ENCODE data around the gene GAGE1.
"Not testable (repeated sequence)": the region's sequence is repeated elsewhere in the genome, so short reads cannot be mapped to it uniquely, and the experiment has no call there.

GAGE1 gene

DNA sequence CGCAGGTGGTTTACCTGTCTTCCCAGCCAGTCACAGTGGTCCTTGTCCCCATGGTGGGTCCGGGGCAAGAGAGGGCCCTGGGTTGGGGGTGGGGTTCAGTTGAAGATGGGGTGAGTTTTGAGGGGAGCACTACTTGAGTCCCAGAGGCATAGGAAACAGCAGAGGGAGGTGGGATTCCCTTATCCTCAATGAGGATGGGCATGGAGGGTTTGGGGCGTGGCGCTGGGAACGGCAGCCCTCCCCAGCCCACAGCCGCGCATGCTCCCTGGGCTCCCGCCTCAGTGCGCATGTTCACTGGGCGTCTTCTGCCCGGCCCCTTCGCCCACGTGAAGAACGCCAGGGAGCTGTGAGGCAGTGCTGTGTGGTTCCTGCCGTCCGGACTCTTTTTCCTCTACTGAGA, at the start of gene GAGE1:
TSS of gene GAGE1 (plus strand) at position 301 of the 400 bp plus-strand sequence. CDS start 1,155 bp downstream, outside the sequence.
- not testable (repeated sequence) for DNase-seq (ENCODE audit: low read depth)

DNA sequence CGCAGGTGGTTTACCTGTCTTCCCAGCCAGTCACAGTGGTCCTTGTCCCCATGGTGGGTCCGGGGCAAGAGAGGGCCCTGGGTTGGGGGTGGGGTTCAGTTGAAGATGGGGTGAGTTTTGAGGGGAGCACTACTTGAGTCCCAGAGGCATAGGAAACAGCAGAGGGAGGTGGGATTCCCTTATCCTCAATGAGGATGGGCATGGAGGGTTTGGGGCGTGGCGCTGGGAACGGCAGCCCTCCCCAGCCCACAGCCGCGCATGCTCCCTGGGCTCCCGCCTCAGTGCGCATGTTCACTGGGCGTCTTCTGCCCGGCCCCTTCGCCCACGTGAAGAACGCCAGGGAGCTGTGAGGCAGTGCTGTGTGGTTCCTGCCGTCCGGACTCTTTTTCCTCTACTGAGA, 47.8 kb upstream of the GAGE1 start, which contains the start of gene GAGE12E:
TSS of gene GAGE12E (plus strand) at position 301 of the 400 bp plus-strand sequence. CDS start 1,155 bp downstream, outside the sequence.
- not testable (repeated sequence) for DNase-seq (ENCODE audit: low read depth)

DNA sequence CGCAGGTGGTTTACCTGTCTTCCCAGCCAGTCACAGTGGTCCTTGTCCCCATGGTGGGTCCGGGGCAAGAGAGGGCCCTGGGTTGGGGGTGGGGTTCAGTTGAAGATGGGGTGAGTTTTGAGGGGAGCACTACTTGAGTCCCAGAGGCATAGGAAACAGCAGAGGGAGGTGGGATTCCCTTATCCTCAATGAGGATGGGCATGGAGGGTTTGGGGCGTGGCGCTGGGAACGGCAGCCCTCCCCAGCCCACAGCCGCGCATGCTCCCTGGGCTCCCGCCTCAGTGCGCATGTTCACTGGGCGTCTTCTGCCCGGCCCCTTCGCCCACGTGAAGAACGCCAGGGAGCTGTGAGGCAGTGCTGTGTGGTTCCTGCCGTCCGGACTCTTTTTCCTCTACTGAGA, 38.3 kb upstream of the GAGE1 start, which contains the start of gene GAGE12F:
TSS of gene GAGE12F (plus strand) at position 301 of the 400 bp plus-strand sequence. CDS start 1,155 bp downstream, outside the sequence.
- DNase-seq (ENCODE audit: low read depth): not testable (repeated sequence)

GRCh38 chrX:49568728-49569127, 30.1 kb upstream of the GAGE1 start:
- DNase-seq (ENCODE audit: low read depth): not testable (repeated sequence)

GRCh38 chrX:49569152-49569551, 29.7 kb upstream of the GAGE1 start:
- DNase-seq (ENCODE audit: low read depth): not testable (repeated sequence)

GRCh38 chrX:49570100-49570499, 28.7 kb upstream of the GAGE1 start, which contains the start of gene GAGE12G:
Gene GAGE12G, plus strand, starts transcription at chrX:49570400. Its CDS starts 1,155 bp downstream, at chrX:49571555.
- DNase-seq (ENCODE audit: low read depth): not testable (repeated sequence)

- DNase-seq (ENCODE audit: low read depth): not testable (repeated sequence)
Observed at GRCh38 chrX:49579649-49580048, 19.2 kb upstream of the GAGE1 start, which contains the start of gene GAGE12H. Gene GAGE12H, plus strand, starts transcription at chrX:49579949. Its CDS starts 1,155 bp downstream, at chrX:49581104.

DNA sequence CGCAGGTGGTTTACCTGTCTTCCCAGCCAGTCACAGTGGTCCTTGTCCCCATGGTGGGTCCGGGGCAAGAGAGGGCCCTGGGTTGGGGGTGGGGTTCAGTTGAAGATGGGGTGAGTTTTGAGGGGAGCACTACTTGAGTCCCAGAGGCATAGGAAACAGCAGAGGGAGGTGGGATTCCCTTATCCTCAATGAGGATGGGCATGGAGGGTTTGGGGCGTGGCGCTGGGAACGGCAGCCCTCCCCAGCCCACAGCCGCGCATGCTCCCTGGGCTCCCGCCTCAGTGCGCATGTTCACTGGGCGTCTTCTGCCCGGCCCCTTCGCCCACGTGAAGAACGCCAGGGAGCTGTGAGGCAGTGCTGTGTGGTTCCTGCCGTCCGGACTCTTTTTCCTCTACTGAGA, 9.6 kb upstream of the GAGE1 start, which contains the start of gene GAGE2A:
TSS of gene GAGE2A (plus strand) at position 301 of the 400 bp plus-strand sequence. CDS start 1,155 bp downstream, outside the sequence.
- DNase-seq (ENCODE audit: low read depth): not testable (repeated sequence)

GRCh38 chrX:49589769-49590478, 8.9 kb upstream of the GAGE1 start:
- DNase-seq (ENCODE audit: low read depth): not testable (repeated sequence)

DNA sequence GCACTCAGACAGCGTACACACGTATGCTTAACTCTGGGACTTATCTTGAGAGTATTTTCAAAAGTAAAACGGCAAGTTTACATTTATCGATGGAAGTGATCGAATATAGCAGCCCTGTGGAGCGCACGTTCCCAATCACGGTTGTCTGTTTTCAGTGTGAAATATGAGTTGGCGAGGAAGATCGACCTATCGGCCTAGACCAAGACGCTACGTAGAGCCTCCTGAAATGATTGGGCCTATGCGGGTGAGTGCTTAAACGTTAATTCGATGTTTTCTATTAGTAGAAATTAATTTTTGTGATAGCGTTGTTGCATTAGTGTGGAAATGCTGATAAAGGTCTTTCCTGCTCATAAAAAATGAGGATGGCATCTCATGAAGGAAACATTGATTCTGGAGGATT, 8.3 kb upstream of the GAGE1 start:
- not testable (repeated sequence) for DNase-seq (ENCODE audit: low read depth)

- DNase-seq (ENCODE audit: low read depth): no peak
Observed at GRCh38 chrX:49610718-49611310, 12.0 kb downstream of the GAGE1 start.

DNA sequence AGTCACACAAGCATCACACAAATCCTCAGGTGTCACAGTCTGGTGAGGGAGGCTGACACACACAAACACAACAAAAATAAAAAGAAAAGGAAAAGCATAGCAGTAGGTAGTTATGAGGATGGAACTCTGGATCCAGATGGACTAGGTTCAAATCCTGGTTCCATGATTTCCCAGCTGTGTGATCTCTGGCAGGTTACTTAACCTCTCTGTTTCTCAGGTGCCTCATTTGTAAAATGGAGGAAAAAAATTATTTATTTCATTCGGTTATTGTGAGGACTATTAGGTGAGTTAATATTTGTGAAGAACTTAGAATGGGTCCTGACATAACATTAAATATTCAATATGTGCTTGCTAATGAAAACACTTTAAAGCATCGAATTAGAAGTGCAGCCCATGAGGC, 19.8 kb downstream of the GAGE1 start:
- DNase-seq (ENCODE audit: low read depth): no peak

GRCh38 chrX:49627086-49627777, 28.4 kb downstream of the GAGE1 start:
- peak; percentile 7 for DNase-seq (ENCODE audit: low read depth)

GRCh38 chrX:49644991-49645637, 46.3 kb downstream of the GAGE1 start:
- DNase-seq (ENCODE audit: low read depth): no peak

GRCh38 chrX:49656533-49656932, 57.7 kb downstream of the GAGE1 start:
- DNase-seq (ENCODE audit: low read depth): no peak

All from stimulated activated CD8-positive, alpha-beta memory T cell treated with anti-CD3 and anti-CD28 coated beads, Interleukin-4, amount 100 ng/mL, for 24 hours (primary cell).